H1 (cell line): ENCODE results near the gene LY6G6D. TPM values are rescaled to one million over a fixed set of nuclear protein-coding genes. Genes with fewer than 3 reads are reported as not detected.

ENCODE experiments used
- ASH2L ChIP-seq: fragments of 200-600, 300-600 bp; sonication (generic); IDR thresholded peaks from one replicate; pipeline ENCODE4 v1.7.1; 2017; ENCODE audit warnings: low read length
- CHD1 ChIP-seq: IDR thresholded peaks from 2 replicates; pipeline ENCODE4 v1.6.1; 2012; ENCODE audit warnings: low read depth, low read length, improper control_type of control experiment
- HDAC2 ChIP-seq, 2 experiments: fragments of 300-600 bp in 1 of 2; sonication (generic) in 1 of 2; IDR thresholded peaks; 2 replicates each; pipeline ENCODE4 v1.6.1; 2011 to 2012; ENCODE audit warnings: low read depth in 2 of 2, low read length in 2 of 2, mild to moderate bottlenecking in 2 of 2, moderate library complexity in 2 of 2, borderline replicate concordance in 1 of 2, inconsistent platforms in 1 of 2
- JUND ChIP-seq: IDR thresholded peaks from 2 replicates; pipeline ENCODE4 v1.6.1; 2011; ENCODE audit warnings: mild to moderate bottlenecking, improper control_type of control experiment, low read length
- KDM4A ChIP-seq: IDR thresholded peaks from one replicate; pipeline ENCODE4 v1.7.1; 2012; ENCODE audit warnings: low read depth, mild to moderate bottlenecking, moderate library complexity, low read length, inconsistent platforms; ENCODE audit not compliant: severe bottlenecking
- MAX ChIP-seq: IDR thresholded peaks from 2 replicates; pipeline ENCODE4 v1.6.1; 2012; ENCODE audit warnings: inconsistent platforms
- RBBP5 ChIP-seq: IDR thresholded peaks from 2 replicates; pipeline ENCODE4 v1.7.1; 2012; ENCODE audit warnings: low read depth, mild to moderate bottlenecking, inconsistent platforms, low read length, moderate library complexity, borderline replicate concordance
- SIN3A ChIP-seq, 2 experiments: IDR thresholded peaks in 1 of 2; conservative IDR thresholded peaks in 1 of 2; 2 replicates each; pipeline ENCODE4 v1.6.1; 2011 to 2012; ENCODE audit warnings: low read length in 2 of 2, improper control_type of control experiment in 1 of 2, low read depth in 1 of 2, mild to moderate bottlenecking in 1 of 2
- SRF ChIP-seq: IDR thresholded peaks from 2 replicates; pipeline ENCODE4 v1.6.1; 2011; ENCODE audit warnings: mild to moderate bottlenecking, low read depth, low read length, moderate library complexity
- polyA plus RNA-seq, 7 experiments: library from polyadenylated mRNA; depleted of rRNA in 3 of 7; stranded (reverse) in 5 of 7; unstranded in 2 of 7; fragments of >200 nt in 5 of 7; fragments of 200-250 nt in 2 of 7; gene quantifications; 1 replicate in 5 of 7; 2 replicates in 1 of 7; 4 replicates in 1 of 7; pipeline versions ENCODE4 v1.2.1 to v1.2.3, GENCODE V29; 2011 to 2013; ENCODE audit warnings: missing spikeins in 2 of 7, mixed read lengths in 2 of 7
- total RNA-seq: library from RNA; stranded (reverse); fragmentation: NEBNext Ultra II Directional; extraction: Animal tissue kit (Norgen Biotek cat#: 25700); gene quantifications from 2 replicates; pipeline ENCODE4 v1.2.1, GENCODE V29; 2021

LY6G6D gene
- total and polyA plus RNA-seq, 2 of the 8 experiments (the other 6 are each of a cell fraction or from before 2014, with no cell fraction given): 1.8 TPM; not detected in 1

- peak; percentile 5 to 22; a peak in 1 of 4 replicates for TF ChIP-seq SIN3A (conservative IDR thresholded peaks at IDR 0.05 in 1 of 2, IDR thresholded peaks at IDR 0.05 in 1 of 2; ENCODE audit: low read depth in 1 of 2, low read length in 2 of 2)
- TF ChIP-seq CHD1: no peak
- peak; percentile 52 for TF ChIP-seq MAX
- TF ChIP-seq ASH2L: peak; percentile 73
- peak; percentile 74 for TF ChIP-seq JUND
- no peak for TF ChIP-seq SRF
- peak; percentile 46 for TF ChIP-seq KDM4A
- TF ChIP-seq RBBP5: 0 out of 2 replicates have a peak, but pooled peaks have one; percentile 11
- peak in 1 of 2 experiments; percentile 49; a peak in 1 of 4 replicates for TF ChIP-seq HDAC2 (IDR thresholded peaks at IDR 0.05; ENCODE audit: borderline replicate concordance in 1 of 2, low read depth in 2 of 2, low read length in 2 of 2)
These were observed 21.0 kb downstream of the LY6G6D start, which contains the start of gene CLIC1 (continued) for GRCh38 chr6:31736021-31736767.
